Kidney epithelial cell (primary cell): ENCODE data around the gene SMYD1. TPM values are rescaled to one million over a fixed set of nuclear protein-coding genes. Genes with fewer than 3 reads are reported as not detected.

ENCODE experiments used
- DNase-seq: peaks from one replicate; pipeline ENCODE4 v3.0.0-alpha.2; 2010; ENCODE audit warnings: low read depth
- H3K27me3 ChIP-seq: 2 replicates; pipeline ENCODE4 v1.6.0; 2011; ENCODE audit warnings: low read length; ENCODE audit not compliant: control insufficient read depth, insufficient read depth
- H3K36me3 ChIP-seq: 2 replicates; pipeline ENCODE4 v1.5.1; 2011; ENCODE audit warnings: low read length; ENCODE audit not compliant: control insufficient read depth, insufficient read depth
- H3K4me3 ChIP-seq: 2 replicates; pipeline ENCODE4 v1.5.1; 2011; ENCODE audit warnings: low read depth, mild to moderate bottlenecking, control low read depth, low read length
- CTCF ChIP-seq: IDR thresholded peaks from 2 replicates; pipeline ENCODE4 v1.5.1; 2011; ENCODE audit warnings: mild to moderate bottlenecking, moderate library complexity, low read length, control low read depth, inconsistent platforms; ENCODE audit not compliant: insufficient read depth, poor library complexity, severe bottlenecking
- total RNA-seq: library from RNA; depleted of rRNA; stranded (reverse); fragments of >200 nt; gene quantifications from 2 replicates; pipeline ENCODE4 v1.2.3, GENCODE V29; 2015

SMYD1 gene
- total RNA-seq, 1 donor from 2014 or later: not detected

GRCh38 chr2:88091943-88092342 lies 24.3 kb downstream of the SMYD1 start:
- Histone ChIP-seq H3K4me3 (no peak overlapping the region), H3K27me3 (no peaks in the 10 kb centered on the region), H3K36me3 (no peaks in the 10 kb centered on the region)
- no peak for DNase-seq
- TF ChIP-seq CTCF: no peak

DNA sequence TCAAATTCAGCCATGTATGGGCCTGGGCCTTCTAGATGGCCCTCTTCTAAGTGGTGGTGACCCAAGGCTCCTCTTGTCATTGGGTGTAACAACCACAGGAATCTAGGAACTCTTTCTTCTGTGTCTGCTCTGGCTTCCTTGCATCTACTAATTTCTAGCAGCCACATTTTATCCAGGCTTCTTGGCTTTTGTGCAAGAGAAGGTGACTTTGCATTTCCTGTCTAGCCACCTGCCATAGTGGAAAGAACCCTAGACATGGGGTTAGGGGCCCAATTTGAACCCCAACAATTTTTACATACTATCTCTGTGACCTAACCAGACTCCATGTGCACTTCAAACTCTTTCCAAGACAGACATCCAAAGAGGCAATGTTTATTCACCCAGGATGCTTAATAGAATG lies 25.1 kb downstream of the SMYD1 start:
- TF ChIP-seq CTCF: no peak
- no peaks in the 10 kb centered on the region for H3K27me3 ChIP-seq
- no peak overlapping the region for H3K4me3 ChIP-seq
- no peaks in the 10 kb centered on the region for H3K36me3 ChIP-seq
- DNase-seq: no peak

DNA sequence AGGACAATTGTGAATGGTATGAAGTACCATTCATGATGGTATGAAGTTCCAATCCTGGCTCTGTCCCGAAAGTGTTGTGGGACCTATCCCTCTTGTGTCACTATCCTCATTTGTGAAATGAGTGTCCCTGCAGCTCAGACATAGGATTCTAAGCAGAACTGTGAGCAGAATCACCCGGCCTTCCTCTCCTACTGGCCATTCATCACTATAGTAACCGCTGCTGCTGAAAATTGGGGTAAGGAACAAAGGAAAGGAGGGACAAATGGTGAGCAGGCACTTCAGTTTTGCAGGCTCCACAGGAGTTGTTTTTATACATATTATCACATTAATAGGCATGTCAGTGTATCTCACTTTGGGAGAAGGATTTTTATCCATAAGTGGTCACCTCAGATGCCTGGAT lies 27.4 kb downstream of the SMYD1 start:
- H3K27me3 ChIP-seq: no peaks in the 10 kb centered on the region
- no peak overlapping the region for H3K4me3 ChIP-seq
- DNase-seq: no peak
- H3K36me3 ChIP-seq: no peaks in the 10 kb centered on the region
- no peak for TF ChIP-seq CTCF

DNA sequence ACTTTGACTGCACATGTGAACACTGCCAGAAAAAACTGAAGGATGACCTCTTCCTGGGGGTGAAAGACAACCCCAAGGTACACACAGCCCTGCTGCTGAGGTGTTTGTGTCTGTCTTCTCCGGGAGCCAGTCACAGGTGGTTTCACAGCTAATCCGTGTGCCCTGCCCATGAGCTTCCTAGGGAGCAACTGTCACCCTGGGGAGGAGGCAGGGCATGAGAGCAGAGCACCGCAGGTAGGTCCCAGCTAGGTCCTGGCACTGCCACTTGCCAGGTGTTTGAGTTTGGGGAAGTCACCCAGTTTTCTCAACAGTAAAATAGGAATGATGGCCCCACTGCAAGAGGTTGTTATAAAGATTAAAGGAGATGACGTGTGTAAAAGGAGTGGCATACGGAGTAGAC lies 29.1 kb downstream of the SMYD1 start:
- TF ChIP-seq CTCF: no peak
- no peaks in the 10 kb centered on the region for H3K36me3 ChIP-seq
- H3K4me3 ChIP-seq: no peak overlapping the region
- no peaks in the 10 kb centered on the region for H3K27me3 ChIP-seq
- DNase-seq: no peak

GRCh38 chr2:88097192-88097591 lies 29.6 kb downstream of the SMYD1 start:
- no peak for TF ChIP-seq CTCF
- no peaks in the 10 kb centered on the region for H3K27me3 ChIP-seq
- no peak for DNase-seq
- no peaks in the 10 kb centered on the region for H3K36me3 ChIP-seq
- H3K4me3 ChIP-seq: no peak overlapping the region

DNA sequence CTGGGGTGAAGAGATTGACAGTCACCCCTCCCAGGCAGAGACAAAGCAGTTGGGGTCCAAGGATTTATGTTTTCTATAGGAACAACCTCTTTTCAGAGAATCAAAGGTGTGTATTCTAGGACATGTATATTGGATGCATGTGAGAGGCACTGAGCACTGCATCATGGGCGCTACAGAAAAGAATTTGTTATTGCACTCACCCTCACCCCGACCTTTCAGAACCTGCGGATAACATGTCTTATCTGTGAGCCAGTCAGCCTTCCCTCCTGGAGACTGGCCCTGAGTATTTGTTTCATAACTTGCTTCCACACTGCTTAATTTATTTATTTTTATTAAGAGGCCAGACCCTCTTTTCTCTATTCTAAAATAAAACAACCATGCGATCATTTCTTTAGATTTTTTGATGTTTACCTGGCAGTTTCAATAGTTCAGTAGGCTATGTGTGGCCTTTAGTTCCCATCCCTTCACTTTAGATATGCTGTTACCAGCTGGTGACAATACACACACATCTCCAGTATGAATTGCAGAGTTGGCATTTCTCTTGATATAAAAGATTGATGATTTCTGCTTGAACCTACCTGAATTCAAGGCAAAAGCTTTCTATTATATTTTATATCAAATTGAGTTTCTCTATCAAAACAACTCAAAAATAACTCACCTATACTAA lies 30.4 kb downstream of the SMYD1 start:
- Histone ChIP-seq H3K36me3 (no peaks in the 10 kb centered on the region), H3K4me3 (no peak overlapping the region), H3K27me3 (no peaks in the 10 kb centered on the region)
- DNase-seq: no peak
- no peak for TF ChIP-seq CTCF
